IPS-11a (cell line): ENCODE measurements around the gene DAW1.

Source experiments
- H3K4me3 ChIP-seq: one replicate; pipeline ENCODE4 v1.5.1; 2013; ENCODE audit warnings: low read depth, low read length, control low read depth

Gene DAW1

GRCh38 chr2:227861011-227861410, 10.4 kb upstream of the DAW1 start:
- H3K4me3 ChIP-seq, result no peak overlapping the region

- no peak overlapping the region for H3K4me3 ChIP-seq
These were observed 9.1 kb upstream of the DAW1 start for GRCh38 chr2:227862227-227862740.

- H3K4me3 ChIP-seq, result no peak overlapping the region
These were observed 8.5 kb upstream of the DAW1 start for GRCh38 chr2:227862741-227863588.

GRCh38 chr2:227864161-227864756, 7.2 kb upstream of the DAW1 start:
- no peak overlapping the region for H3K4me3 ChIP-seq

- H3K4me3 ChIP-seq, result no peak overlapping the region
These were observed 6.1 kb upstream of the DAW1 start for GRCh38 chr2:227865291-227865690.

- H3K4me3 ChIP-seq, result no peak overlapping the region
These were observed 4.0 kb upstream of the DAW1 start for GRCh38 chr2:227867386-227867785.

- peak overlapping the region; percentile 38 for H3K4me3 ChIP-seq
These were observed 589 bp upstream of the DAW1 start for GRCh38 chr2:227870710-227871374.

- no peak overlapping the region for H3K4me3 ChIP-seq
These were observed 1.2 kb downstream of the DAW1 start for GRCh38 chr2:227872676-227873075.

GRCh38 chr2:227876300-227876801, 4.9 kb downstream of the DAW1 start:
- H3K4me3 ChIP-seq, result no peak overlapping the region

GRCh38 chr2:227877421-227878310, 6.2 kb downstream of the DAW1 start:
- no peak overlapping the region for H3K4me3 ChIP-seq

GRCh38 chr2:227880460-227880859, 9.0 kb downstream of the DAW1 start:
- H3K4me3 ChIP-seq, result no peak overlapping the region

- H3K4me3 ChIP-seq, result no peak overlapping the region
These were observed 10.6 kb downstream of the DAW1 start for GRCh38 chr2:227881866-227882517.

GRCh38 chr2:227884511-227884947, 13.1 kb downstream of the DAW1 start:
- H3K4me3 ChIP-seq, result no peak overlapping the region

- H3K4me3 ChIP-seq, result no peak overlapping the region
These were observed 14.7 kb downstream of the DAW1 start for GRCh38 chr2:227886149-227886548.

GRCh38 chr2:227888289-227888688, 16.9 kb downstream of the DAW1 start:
- H3K4me3 ChIP-seq, result no peak overlapping the region

- H3K4me3 ChIP-seq, result no peak overlapping the region
These were observed 17.9 kb downstream of the DAW1 start for GRCh38 chr2:227889336-227889735.

- no peak overlapping the region for H3K4me3 ChIP-seq
These were observed 19.2 kb downstream of the DAW1 start for GRCh38 chr2:227890495-227891079.

- H3K4me3 ChIP-seq, result no peak overlapping the region
These were observed 20.2 kb downstream of the DAW1 start for GRCh38 chr2:227891673-227892072.

- no peak overlapping the region for H3K4me3 ChIP-seq
These were observed 31.9 kb downstream of the DAW1 start for GRCh38 chr2:227903381-227903780.

GRCh38 chr2:227906991-227907390, 35.6 kb downstream of the DAW1 start:
- no peak overlapping the region for H3K4me3 ChIP-seq
